Activated naive CD8-positive, alpha-beta T cell treated with anti-CD3 and anti-CD28 coated beads for 36 hours (primary cell): Measurements from ENCODE around the gene TSPAN2. TPM values are rescaled to one million over a fixed set of nuclear protein-coding genes. Genes with fewer than 3 reads are reported as not detected.
A peak's percentile ranks its signal among the peaks of the same experiment; 100 is the strongest.

Experiments used
- DNase-seq: peaks from one replicate; pipeline ENCODE4 v3.0.0; 2021
- H3K27ac Mint-ChIP-seq: one replicate; pipeline ENCODE4 v1.8.0; 2022; ENCODE audit warnings: mild to moderate bottlenecking, moderate library complexity, mixed read lengths
- H3K27me3 Mint-ChIP-seq: one replicate; pipeline ENCODE4 v1.8.0; 2022; ENCODE audit warnings: mild to moderate bottlenecking, mixed read lengths
- H3K36me3 Mint-ChIP-seq: one replicate; pipeline ENCODE4 v1.8.0; 2021; ENCODE audit warnings: mild to moderate bottlenecking, mixed read lengths
- H3K4me1 Mint-ChIP-seq: one replicate; pipeline ENCODE4 v1.8.0; 2021; ENCODE audit warnings: mixed read lengths
- H3K4me3 Mint-ChIP-seq: one replicate; pipeline ENCODE4 v1.8.0; 2022; ENCODE audit warnings: mild to moderate bottlenecking, moderate library complexity, mixed read lengths
- H3K9me3 Mint-ChIP-seq: one replicate; pipeline ENCODE4 v1.8.0; 2022; ENCODE audit warnings: mixed read lengths
- total RNA-seq, 2 experiments: library from RNA; stranded (reverse); gene quantifications; one replicate each; pipeline ENCODE4 v1.2.3, GENCODE V29; 2021

The TSPAN2 gene
- total RNA-seq, 2 experiments from 2014 or later = 0.16 to 0.26 TPM

GRCh38 chr1:115091572-115091971 is 2.3 kb upstream of the TSPAN2 start:
- Mint-ChIP-seq H3K36me3 (no peaks in the 10 kb centered on the region), H3K9me3 (no peaks in the 10 kb centered on the region), H3K27ac (no peak overlapping the region), H3K4me3 (no peak overlapping the region), H3K27me3 (peaks cover 9% of the 10 kb centered on the region), H3K4me1 (peaks cover 23% of the 10 kb centered on the region)
- no peak for DNase-seq

DNA sequence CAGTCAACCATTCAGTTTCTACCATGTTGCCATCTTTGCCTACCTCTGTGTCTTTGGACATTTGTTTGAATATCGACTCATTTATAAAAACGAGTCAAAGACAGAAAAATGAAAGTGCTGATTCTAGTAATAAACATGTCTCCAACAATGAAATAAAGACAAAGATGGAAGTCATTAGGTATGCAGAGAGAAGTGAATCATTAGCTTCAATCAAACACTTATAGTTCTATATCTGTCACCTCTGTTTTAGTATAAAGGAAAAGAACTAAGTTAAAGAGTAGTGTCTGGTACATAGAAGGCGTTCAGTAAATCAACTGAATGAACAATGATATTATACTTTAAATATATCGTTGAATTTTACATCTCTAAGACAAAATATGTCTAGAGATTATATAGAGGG is 1.7 kb upstream of the TSPAN2 start:
- Mint-ChIP-seq H3K9me3 (no peaks in the 10 kb centered on the region), H3K4me1 (peaks cover 23% of the 10 kb centered on the region), H3K27ac (no peak overlapping the region), H3K4me3 (no peak overlapping the region), H3K36me3 (no peaks in the 10 kb centered on the region), H3K27me3 (peaks cover 9% of the 10 kb centered on the region)
- DNase-seq = no peak

DNA sequence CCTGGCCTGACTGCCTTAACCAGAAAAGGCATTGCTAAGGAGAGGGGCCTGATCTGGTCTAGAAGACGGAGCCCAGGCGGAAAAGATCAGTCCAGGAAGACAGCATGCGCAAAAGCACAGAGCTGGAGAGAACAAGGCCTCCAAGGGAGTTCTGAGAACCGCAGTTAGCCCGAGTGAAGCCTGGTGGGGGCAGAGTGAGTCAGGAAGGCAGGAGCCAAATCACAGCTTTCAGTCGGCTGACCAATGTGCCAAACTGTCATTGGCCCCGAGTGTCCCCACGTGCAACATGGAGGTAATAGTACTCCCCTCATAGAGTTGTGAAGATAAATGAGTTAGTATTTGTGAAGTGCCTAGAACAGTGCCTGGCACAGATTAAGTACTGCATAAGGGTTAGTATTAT is 1.2 kb upstream of the TSPAN2 start:
- H3K27me3 Mint-ChIP-seq = peaks cover 9% of the 10 kb centered on the region
- no peaks in the 10 kb centered on the region for H3K9me3 Mint-ChIP-seq
- no peaks in the 10 kb centered on the region for H3K36me3 Mint-ChIP-seq
- DNase-seq = no peak
- no peak overlapping the region for H3K27ac Mint-ChIP-seq
- H3K4me1 Mint-ChIP-seq = peaks cover 23% of the 10 kb centered on the region
- H3K4me3 Mint-ChIP-seq = no peak overlapping the region

- Mint-ChIP-seq H3K27ac (no peak overlapping the region), H3K4me3 (peak overlapping the region; percentile 75), H3K36me3 (no peaks in the 10 kb centered on the region), H3K4me1 (peaks cover 23% of the 10 kb centered on the region), H3K27me3 (peaks cover 9% of the 10 kb centered on the region), H3K9me3 (no peaks in the 10 kb centered on the region)
- DNase-seq = no peak
Observed at GRCh38 chr1:115090186-115090490, 835 bp upstream of the TSPAN2 start.

- Mint-ChIP-seq H3K27me3 (peaks cover 9% of the 10 kb centered on the region), H3K4me3 (peak overlapping the region; percentile 64), H3K9me3 (no peaks in the 10 kb centered on the region), H3K27ac (no peak overlapping the region), H3K4me1 (peaks cover 26% of the 10 kb centered on the region), H3K36me3 (no peaks in the 10 kb centered on the region)
- no peak for DNase-seq
Observed at GRCh38 chr1:115088871-115089419, 358 bp downstream of the TSPAN2 start.

GRCh38 chr1:115088115-115088778 is 1.1 kb downstream of the TSPAN2 start:
- no peaks in the 10 kb centered on the region for H3K9me3 Mint-ChIP-seq
- no peaks in the 10 kb centered on the region for H3K36me3 Mint-ChIP-seq
- peaks cover 26% of the 10 kb centered on the region for H3K4me1 Mint-ChIP-seq
- H3K27me3 Mint-ChIP-seq = peaks cover 9% of the 10 kb centered on the region
- no peak overlapping the region for H3K27ac Mint-ChIP-seq
- no peak for DNase-seq
- peak overlapping the region; percentile 64 for H3K4me3 Mint-ChIP-seq

- DNase-seq = no peak
- Mint-ChIP-seq H3K27ac (no peak overlapping the region), H3K9me3 (no peaks in the 10 kb centered on the region), H3K4me1 (peaks cover 26% of the 10 kb centered on the region), H3K36me3 (no peaks in the 10 kb centered on the region), H3K4me3 (no peak overlapping the region), H3K27me3 (peaks cover 9% of the 10 kb centered on the region)
Observed at GRCh38 chr1:115086176-115086830, 3.0 kb downstream of the TSPAN2 start.

- Mint-ChIP-seq H3K27ac (no peak overlapping the region), H3K4me3 (no peak overlapping the region), H3K9me3 (no peaks in the 10 kb centered on the region), H3K4me1 (peaks cover 16% of the 10 kb centered on the region), H3K36me3 (no peaks in the 10 kb centered on the region), H3K27me3 (peaks cover 9% of the 10 kb centered on the region)
- no peak for DNase-seq
Observed at GRCh38 chr1:115084902-115085511, 4.3 kb downstream of the TSPAN2 start.

GRCh38 chr1:115082949-115083348 is 6.4 kb downstream of the TSPAN2 start:
- Mint-ChIP-seq H3K9me3 (no peaks in the 10 kb centered on the region), H3K27ac (no peak overlapping the region), H3K4me1 (peaks cover 4% of the 10 kb centered on the region), H3K36me3 (no peaks in the 10 kb centered on the region), H3K4me3 (no peak overlapping the region), H3K27me3 (peaks cover 1% of the 10 kb centered on the region)
- no peak for DNase-seq

- Mint-ChIP-seq H3K36me3 (no peaks in the 10 kb centered on the region), H3K4me3 (no peak overlapping the region), H3K27ac (no peak overlapping the region)
Observed at GRCh38 chr1:115078708-115079107, 10.6 kb downstream of the TSPAN2 start.

DNA sequence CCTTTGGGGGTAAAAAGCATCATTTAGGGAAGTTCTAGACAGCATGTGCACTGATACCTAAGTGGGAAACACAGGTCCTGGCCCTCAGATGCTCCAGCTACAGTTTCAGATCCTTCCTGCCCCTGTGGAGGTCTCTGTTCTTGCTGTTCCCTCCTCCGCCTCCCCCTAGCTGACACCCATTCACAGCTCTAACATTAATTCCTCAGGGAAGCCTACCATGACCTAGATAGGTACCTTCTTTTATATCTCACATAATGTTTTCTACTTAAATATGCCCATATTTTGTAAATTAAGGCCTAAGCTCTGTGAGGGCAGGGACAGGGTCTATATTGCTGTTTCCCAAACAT is 11.3 kb downstream of the TSPAN2 start:
- H3K27ac Mint-ChIP-seq = no peak overlapping the region
- no peaks in the 10 kb centered on the region for H3K9me3 Mint-ChIP-seq
- no peaks in the 10 kb centered on the region for H3K36me3 Mint-ChIP-seq
- no peaks in the 10 kb centered on the region for H3K27me3 Mint-ChIP-seq
- no peak overlapping the region for H3K4me3 Mint-ChIP-seq
- DNase-seq = no peak
- H3K4me1 Mint-ChIP-seq = peaks cover 19% of the 10 kb centered on the region

More at GRCh38 chr1:115078708-115079107, 10.6 kb downstream of the TSPAN2 start:
- no peaks in the 10 kb centered on the region for H3K27me3 Mint-ChIP-seq
- peaks cover 12% of the 10 kb centered on the region for H3K4me1 Mint-ChIP-seq
- no peaks in the 10 kb centered on the region for H3K9me3 Mint-ChIP-seq
- no peak for DNase-seq

- no peak for DNase-seq
- Mint-ChIP-seq H3K9me3 (no peaks in the 10 kb centered on the region), H3K27me3 (no peaks in the 10 kb centered on the region), H3K4me1 (peaks cover 24% of the 10 kb centered on the region), H3K4me3 (no peak overlapping the region), H3K36me3 (no peaks in the 10 kb centered on the region), H3K27ac (no peak overlapping the region)
Observed at GRCh38 chr1:115077286-115077983, 11.9 kb downstream of the TSPAN2 start.

GRCh38 chr1:115076384-115076915 is 12.9 kb downstream of the TSPAN2 start:
- Mint-ChIP-seq H3K4me3 (no peak overlapping the region), H3K27ac (no peak overlapping the region), H3K36me3 (no peaks in the 10 kb centered on the region), H3K9me3 (no peaks in the 10 kb centered on the region), H3K4me1 (peaks cover 34% of the 10 kb centered on the region), H3K27me3 (no peaks in the 10 kb centered on the region)
- no peak for DNase-seq

DNA sequence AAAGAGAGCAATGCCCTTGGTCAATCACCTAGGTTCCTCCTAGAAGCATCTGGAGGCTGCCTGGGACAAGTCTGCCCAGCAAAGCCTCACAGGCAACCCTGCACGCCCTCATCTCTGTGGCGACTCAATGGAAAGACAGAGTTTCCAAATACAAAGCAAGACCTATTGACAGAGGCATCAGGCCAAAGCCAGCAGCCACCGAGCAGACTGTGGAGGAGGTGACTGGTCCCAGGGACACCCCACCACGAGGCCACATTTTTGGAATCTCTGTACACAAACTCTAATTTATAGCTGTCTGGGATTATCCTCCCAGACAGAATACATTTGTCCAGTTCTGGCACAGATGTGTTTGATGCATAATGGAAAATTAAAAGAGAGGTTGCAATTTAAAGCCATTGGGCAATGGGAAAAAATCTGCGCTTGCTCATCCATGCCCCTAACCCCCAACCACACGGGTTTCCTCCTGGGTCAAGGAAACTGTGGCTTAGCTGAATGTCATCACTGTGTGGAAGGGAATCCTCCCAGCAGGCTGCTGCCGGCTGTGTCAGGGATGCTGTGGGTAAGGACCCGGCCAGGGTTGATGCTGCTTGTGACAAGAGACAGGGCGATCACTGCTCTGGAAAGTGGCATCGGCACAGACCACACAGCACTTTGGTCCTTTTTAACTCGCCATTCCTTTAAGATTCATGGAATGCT is 14.3 kb downstream of the TSPAN2 start:
- Mint-ChIP-seq H3K4me3 (no peak overlapping the region), H3K36me3 (peaks cover 1% of the 10 kb centered on the region), H3K27me3 (no peaks in the 10 kb centered on the region), H3K4me1 (peaks cover 48% of the 10 kb centered on the region), H3K27ac (no peak overlapping the region), H3K9me3 (no peaks in the 10 kb centered on the region)
- no peak for DNase-seq
